Stimulated activated CD8-positive, alpha-beta memory T cell treated with anti-CD3 and anti-CD28 coated beads, Interleukin-15, amount 100 ng/mL, for 1 hour (primary cell): ENCODE data around the gene SLCO3A1.
"Not testable (repeated sequence)": the region's sequence is repeated elsewhere in the genome, so short reads cannot be mapped to it uniquely, and the experiment has no call there.

Experiments
- DNase-seq: peaks from one replicate; pipeline ENCODE4 v3.0.0-alpha.2; 2020; ENCODE audit warnings: low read depth

Gene SLCO3A1

DNA sequence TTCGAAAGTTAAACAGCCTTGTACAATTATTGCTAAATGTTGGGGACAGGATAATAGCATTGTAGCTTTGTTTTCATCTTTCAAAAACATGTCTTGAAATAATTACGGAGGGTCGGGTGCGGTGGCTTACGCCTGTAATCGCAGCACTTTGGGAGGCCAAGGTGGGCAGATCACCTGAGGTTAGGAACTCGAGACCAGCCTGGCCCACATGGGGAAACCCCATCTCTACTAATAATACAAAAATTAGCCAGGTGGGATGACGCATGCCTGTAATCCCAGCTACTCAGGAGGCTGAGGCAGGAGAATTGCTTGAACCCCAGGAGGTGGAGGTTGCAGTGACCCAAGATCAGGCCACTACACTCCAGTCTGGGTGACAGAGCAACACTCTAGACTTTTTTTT, 216.7 kb downstream of the SLCO3A1 start:
- not testable (repeated sequence) for DNase-seq

GRCh38 chr15:92071045-92071634, 217.6 kb downstream of the SLCO3A1 start:
- DNase-seq: no peak

GRCh38 chr15:92073044-92073785, 219.7 kb downstream of the SLCO3A1 start:
- DNase-seq: no peak

DNA sequence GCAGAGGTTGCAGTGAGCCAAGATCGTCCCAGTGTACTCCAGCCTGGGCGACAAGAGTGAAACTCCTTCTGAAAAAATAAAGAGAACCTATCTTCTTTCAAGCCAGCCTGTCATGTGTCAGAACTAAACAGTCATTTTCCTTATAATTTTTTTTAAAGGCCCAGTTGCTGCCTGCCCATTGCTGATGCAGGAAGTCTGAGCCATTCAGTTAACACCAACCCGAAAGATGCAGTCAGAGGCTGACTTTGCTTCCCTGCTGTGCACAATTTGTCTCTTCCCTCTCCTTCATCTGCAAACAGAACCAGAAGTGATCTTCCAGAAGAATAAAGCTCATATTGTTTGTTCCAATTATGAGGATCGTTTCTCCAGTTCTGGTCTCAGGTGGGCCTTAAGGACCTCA, 220.6 kb downstream of the SLCO3A1 start:
- DNase-seq: no peak

GRCh38 chr15:92074646-92075045, 221.1 kb downstream of the SLCO3A1 start:
- DNase-seq: no peak

GRCh38 chr15:92075764-92076163, 222.3 kb downstream of the SLCO3A1 start:
- no peak for DNase-seq

DNA sequence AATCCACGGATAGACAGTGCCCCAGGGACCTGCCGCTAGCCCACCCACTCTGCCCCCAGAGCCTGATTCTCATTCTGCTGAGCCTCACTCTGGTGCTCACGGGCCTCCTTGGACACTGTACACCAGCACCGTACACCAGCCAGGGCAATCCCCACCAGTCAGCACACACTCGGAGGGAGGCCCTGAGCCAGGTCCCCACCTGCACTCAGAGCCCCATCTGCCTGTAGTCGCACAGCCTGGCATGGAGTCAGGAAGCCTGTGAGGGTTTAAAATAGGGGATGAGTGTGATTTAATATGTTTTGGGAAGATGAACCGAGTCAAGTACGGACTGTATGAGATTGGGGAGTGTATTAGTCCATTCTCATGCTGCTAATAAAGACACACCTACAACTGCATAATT, 223.0 kb downstream of the SLCO3A1 start:
- DNase-seq: no peak

- DNase-seq: peak; percentile 28
Observed at GRCh38 chr15:92077353-92078085, 224.0 kb downstream of the SLCO3A1 start.

- no peak for DNase-seq
Observed at GRCh38 chr15:92078270-92078669, 224.8 kb downstream of the SLCO3A1 start.

GRCh38 chr15:92079047-92079446, 225.5 kb downstream of the SLCO3A1 start:
- DNase-seq: no peak

DNA sequence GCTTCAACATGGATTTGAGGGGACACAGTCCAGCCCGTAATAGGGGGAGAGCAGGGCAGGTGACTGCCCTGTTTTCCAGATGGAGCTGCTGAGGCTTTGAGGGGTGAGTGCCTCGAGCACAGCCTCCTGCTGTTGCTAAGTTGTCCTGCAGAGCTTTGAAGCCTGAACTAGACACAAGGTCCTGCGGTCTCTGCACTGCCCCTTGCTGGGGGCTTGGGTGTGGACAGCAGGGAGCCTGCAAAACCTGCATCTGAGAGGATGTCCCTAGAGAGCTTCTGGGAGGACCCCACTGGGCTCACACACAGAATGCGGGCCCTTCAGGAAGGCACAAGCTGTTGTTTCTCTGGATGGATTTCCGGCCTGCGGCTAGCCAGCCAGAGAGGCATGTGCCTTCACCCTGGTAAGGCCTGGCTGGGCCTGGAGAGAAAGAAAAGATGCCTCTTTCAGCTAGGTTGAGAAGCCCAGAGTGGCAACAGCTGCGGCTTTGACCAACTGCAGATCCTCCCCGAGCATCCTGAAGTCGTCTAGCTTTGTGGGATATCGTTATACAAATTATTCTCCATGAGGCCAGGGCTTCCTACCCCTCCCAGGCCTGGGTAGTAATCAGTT, 226.2 kb downstream of the SLCO3A1 start:
- no peak for DNase-seq

DNA sequence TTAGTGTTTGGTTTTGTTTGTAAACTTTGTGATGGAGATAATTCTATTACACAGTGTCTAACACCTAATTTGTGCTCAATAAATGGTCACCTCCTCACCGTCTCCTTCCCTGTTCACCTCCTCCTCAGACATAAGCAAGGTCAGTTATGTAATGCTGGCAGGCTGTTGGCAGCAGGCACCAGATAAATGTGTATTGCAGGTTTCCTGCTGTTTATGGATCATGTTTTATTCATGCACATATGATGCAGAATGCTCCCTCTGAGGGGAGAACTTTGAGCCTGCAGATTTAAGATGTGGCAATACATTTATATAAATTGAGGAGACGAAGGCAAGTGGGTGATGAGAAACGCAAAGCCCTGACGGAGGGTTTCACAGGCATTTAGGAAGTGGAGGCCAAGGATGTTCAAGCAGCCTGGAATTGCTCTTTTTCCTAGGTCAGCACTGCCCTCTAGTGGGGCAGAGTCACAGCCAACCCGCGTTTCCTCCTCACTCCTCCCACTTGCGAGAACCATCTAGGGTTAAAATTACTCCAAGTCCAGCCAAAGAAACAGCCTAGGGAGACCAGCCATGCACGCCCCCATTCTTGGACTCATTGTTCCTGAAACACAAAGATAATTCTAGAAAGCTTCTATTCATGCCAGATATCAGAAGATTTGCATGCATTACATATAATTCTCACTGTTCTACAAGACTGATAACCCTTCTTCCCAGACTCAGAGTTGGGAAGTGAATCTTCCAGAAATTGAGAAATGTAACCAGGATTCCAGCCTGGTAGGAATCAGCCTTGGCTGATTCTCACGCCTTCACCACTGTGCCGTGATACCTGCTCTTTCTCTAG, 228.7 kb downstream of the SLCO3A1 start:
- DNase-seq: no peak

DNA sequence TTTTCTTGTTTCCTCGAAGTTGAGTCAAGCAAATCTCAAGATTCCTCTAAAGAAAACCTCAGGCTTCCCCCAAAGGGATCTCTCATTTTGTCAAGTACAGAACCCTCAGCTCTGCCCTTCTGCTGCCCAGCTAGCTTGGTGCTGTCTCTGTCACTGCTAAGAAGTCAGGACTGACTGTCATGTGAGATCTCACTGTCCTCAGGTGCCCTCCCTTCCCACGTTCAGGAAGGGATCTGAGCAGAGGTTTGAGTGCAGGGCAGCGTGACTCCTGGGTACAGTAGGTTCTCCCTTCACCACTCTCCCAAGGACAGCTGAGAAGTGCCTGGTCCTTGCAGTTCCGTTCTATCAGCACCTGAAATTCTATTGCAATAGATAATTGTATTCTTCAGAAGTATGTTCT, 229.7 kb downstream of the SLCO3A1 start:
- no peak for DNase-seq

DNA sequence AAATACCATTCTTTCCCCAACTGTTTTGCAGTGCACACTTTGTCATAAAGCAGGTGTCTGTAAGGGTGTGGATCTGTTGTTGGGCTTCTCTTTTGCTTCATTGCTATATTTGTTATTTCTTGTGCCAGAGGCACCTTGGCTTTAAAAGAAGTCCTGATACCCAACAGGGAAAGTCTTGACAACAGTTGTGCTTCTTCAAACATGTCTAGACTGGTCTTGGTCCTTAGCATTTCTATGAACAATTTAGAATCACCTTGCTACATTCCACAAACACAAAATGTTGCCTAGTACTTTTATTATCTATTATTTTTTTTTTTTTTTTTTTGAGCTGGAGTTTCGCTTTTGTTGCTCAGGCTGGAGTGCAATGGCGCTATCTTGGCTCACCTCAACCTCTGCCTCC, 233.7 kb downstream of the SLCO3A1 start:
- no peak for DNase-seq

DNA sequence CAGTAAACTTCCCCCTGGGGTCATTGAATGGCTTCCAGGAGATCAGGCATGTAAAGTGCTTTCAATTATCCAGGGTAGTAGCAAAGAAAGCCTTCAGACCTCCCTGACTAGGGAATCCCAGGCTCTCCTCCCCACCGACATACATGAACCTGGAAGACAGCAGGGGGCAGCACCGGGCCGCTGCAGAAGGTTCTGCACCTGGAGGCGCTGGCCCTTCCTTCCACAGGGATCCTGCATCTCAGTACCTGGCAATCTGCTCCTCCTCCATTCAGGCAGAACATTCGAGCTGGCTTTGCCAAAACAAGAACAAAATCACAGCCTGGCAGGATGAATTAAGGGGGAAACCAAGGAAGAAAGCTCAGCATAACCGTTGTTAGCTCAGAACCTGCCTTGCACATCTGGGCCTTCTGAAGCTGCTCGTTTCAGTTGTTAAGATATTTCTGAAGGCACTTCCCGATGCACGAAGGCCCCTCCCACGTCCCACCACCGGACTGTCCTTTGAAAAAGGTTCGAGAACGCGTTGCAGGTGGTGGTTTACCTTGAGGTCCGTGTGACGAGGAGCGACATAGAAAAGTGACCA, 237.7 kb downstream of the SLCO3A1 start:
- DNase-seq: no peak

DNA sequence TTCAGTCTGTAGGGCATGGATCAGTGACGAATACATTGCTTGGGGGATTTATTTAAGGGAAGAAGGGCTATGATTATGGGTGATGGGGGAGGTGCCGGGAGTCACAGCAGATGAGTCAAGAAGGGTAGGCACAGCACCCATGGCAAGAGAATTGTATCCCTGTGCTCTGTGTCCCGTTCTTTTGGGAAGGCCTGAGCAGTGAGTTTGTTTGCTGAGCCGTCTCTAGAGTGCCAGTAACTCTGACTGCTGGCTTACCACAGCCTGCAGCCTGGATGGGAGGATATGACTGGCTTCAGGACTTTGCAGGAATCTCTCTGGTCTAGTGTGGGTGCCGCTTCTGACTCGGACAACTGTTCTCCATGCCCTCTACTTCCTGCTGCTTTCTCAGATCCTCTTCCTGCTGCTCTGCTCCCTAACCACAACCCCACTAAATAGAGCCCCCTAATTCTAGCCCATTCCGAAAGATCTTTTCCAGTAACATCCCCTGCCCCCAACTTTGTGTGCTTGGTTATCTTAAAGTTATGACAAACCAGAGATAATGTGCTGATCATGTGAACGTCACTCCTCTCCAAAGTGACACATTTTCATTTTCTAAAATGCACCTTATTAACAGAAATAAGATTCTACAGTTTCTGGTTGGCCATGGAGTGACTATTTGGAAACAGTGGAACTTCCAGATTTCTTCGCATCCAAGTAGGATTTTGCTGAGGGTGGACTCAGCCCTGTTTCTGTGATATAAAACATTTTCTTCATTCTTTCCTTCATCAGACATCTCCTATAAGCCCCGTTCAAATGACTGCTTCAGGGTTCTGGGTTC, 239.0 kb downstream of the SLCO3A1 start:
- DNase-seq: no peak

GRCh38 chr15:92095693-92096092, 242.2 kb downstream of the SLCO3A1 start:
- no peak for DNase-seq

GRCh38 chr15:92097474-92098178, 244.1 kb downstream of the SLCO3A1 start:
- DNase-seq: no peak

- no peak for DNase-seq
Observed at GRCh38 chr15:92098869-92099268, 245.4 kb downstream of the SLCO3A1 start.

DNA sequence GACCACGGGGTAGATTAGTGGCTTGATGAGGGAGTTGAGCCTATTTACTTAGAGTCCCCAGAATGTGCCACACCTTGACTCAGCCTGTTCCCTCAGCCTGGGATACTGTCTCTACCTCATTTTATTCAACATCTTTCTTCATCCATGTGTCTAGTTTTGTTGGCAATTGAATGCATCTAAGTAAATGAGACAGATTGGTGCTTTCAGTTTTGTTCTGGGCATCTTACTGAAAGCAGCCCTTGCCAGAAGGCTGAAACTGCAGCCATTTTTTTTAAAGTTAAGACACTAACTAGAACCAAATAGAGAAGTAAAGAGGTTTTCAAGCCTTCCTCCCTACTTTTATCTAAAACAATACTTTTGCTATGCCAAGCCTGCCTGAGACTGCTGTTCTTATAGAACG, 246.8 kb downstream of the SLCO3A1 start:
- no peak for DNase-seq
